GM11168 (cell line): ENCODE data around the gene SLC19A2.
"Not testable (repeated sequence)": the region's sequence is repeated elsewhere in the genome, so short reads cannot be mapped to it uniquely, and the experiment has no call there.

Source experiments
- in situ Hi-C: fragments of 300-500 bp; cut with MboI; formaldehyde crosslinking; loops from one replicate; pipeline ENCODE4 v1.12.0; 2022; ENCODE audit warnings: low sequenced_read_pairs; ENCODE audit not compliant: unreplicated experiment

SLC19A2 gene, protein sequence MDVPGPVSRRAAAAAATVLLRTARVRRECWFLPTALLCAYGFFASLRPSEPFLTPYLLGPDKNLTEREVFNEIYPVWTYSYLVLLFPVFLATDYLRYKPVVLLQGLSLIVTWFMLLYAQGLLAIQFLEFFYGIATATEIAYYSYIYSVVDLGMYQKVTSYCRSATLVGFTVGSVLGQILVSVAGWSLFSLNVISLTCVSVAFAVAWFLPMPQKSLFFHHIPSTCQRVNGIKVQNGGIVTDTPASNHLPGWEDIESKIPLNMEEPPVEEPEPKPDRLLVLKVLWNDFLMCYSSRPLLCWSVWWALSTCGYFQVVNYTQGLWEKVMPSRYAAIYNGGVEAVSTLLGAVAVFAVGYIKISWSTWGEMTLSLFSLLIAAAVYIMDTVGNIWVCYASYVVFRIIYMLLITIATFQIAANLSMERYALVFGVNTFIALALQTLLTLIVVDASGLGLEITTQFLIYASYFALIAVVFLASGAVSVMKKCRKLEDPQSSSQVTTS

DNA sequence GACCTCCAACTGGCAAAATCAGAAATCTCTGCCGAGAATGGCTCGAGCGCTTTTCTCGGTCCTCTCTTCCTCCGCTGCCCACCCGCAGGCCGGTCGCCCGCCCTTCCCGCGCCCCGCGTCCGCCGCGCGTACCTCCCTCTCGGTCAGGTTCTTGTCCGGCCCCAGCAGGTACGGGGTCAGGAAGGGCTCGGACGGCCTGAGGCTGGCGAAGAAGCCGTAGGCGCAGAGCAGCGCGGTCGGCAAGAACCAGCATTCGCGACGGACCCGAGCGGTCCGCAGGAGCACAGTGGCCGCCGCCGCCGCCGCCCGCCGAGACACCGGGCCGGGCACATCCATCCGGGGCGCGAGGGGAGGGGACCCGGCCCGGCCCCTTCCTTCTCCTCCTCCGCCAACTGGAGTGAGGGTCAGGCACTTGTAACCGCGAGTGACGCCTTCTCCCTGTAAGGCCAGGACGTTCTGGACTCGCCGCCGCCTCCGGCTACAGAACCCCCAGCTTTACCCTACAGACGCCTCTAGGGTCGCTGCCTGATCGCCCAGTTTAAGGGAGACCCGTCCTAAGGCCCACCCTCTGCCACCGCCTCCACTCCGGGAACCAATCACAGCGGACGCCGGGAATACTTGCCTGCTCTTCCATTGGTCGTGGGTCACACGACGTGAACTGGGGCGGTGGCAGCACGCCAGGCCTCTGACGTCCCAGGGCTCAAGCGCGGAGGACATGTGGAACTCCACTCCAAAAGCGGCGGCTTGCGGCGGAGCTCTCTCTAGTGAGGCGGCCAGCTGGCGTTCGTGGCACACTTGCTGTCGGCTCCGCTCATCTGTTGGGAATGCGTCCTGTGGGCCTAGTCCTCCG, at the start of gene SLC19A2:
TSS of gene SLC19A2 (minus strand) at position 514 of the 850 bp plus-strand sequence. CDS start at position 336, 178 bp downstream.
- in situ Hi-C loops = loop anchor here (10.0 kb wide), 1 partner anchor 59 kb away; no protein-coding TSS in a partner anchor

DNA sequence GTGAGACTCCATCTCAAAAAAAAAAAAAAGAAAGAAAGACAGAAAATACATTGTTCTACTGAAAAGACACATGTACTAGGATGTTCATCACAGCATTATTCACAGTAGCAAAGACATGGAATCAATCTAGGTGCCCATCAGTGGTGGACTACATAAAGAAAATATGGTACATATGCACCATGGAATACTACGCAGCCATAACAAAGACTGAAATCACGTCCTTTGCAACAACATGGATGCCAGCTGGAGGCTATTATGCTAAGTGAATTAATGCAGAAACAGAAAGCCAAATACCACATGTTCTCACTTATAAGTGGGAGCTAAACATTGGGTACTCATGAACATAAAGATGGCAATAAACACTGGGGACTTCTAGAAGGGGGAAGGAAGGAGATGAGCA, 48.9 kb upstream of the SLC19A2 start:
- in situ Hi-C loops = no loop called here

DNA sequence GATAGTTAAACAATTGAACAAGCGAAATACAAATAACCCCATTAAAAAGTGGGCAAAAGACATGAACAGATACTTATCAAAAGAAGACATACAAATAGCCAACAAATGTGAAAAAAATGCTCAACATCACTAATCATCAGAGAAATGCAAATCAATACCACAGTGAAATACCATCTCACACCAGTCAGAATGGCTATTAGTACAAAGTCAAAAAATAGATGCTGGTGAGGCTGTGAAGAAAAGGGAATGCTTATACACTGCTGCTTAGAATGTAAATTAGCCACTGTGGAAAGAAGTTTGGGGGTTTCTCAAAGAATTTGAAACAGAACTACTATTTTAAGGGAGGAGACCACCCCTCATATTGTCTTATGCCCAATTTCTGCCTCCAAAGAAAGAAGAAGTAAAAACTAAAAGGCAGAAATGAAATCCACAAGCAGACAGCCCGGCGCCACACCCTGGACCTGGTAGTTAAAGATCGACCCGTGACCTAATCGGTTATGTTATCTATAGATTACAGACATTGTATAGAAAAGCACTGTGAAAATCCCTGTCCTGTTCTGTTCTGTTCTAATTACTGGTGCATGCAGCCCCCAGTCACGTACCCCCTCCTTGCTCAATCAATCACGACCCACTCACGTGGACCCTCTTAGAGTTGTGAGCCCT, 47.9 kb upstream of the SLC19A2 start:
- in situ Hi-C loops = not testable (repeated sequence)

DNA sequence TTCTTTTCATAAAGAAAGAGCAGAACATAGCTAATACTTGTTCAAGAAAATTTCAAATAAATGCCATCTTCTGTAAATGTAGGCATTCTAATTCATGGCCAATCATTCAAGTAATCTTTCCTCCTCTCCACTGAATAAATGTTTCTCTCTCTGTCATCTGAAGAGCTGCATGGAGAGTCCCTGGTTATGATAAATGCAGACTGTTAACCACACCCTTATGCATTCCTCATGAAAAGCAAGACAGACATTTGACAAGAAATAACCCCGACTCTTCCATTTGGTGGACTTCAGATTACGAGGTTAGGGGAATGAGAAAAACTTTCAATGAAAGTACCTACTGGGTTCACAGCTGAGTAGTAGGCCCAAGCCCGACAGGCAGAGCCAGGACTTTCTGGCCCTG, 44.7 kb upstream of the SLC19A2 start:
- in situ Hi-C loops = no loop called here

DNA sequence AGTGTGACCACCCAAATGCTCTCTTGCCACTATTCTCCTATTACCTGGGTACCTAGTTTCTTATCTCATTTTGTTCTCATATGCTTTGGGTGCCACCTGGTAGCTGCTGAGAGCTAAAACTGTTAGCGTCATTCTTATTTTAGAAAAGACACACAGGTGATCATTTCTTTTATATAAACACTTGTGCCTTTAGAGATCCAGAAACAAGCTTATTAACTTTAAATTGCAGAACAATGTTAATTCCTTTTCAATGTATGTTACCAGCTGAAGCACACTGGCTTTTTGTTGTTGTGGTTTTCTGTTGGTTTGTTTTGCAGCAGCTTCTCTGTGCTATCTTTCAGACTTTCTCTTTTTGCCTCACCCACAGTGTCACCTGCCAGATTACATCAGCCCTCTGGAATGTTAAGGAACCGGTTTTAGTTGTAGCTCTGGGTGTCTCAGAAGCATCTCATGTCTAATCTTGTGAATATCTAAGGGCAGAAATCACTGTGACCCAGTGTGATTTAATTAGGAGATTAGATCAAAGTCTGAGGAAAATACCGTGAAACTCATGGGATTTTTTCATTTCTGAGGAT, 43.4 kb upstream of the SLC19A2 start:
- in situ Hi-C loops = no loop called here

DNA sequence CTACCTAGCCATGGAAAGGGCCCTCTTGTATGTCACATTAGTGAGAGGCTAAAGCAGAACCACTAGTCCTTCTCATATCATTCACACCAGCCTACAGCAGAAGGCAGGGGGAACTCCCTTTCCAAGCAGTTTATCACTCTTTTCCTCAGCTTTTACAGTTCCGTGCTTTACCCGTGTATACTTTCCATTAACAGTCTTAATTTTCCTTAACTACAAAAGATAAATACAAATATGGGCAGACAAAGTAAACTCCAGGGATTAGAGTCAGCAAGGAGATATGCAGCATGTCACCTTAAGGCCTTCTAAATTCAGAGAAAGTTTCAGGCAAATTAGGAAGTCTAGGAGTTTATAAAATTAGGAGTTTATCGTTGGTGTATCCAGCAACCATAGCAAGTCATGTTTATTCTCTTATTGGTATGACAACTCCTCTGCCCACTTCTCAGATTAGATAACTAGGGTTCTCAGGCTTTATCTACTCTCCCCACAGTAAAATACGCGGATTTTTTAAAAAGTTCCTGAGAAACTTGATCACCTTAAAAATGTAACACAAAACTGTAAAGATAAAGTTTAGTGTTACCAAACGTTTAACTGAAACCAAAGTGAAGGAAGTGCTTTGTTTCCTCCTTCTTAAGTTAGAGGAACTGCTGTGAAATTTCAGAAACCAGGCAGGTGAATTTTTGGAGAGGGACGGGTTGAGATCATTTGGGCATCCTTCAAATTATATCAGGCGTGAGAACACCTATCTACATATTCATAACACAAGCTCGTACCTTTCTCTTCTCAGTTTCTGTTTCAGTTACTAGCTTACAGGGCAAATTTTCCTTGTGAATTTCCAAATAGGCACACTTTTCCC, 42.7 kb upstream of the SLC19A2 start:
- in situ Hi-C loops = no loop called here

DNA sequence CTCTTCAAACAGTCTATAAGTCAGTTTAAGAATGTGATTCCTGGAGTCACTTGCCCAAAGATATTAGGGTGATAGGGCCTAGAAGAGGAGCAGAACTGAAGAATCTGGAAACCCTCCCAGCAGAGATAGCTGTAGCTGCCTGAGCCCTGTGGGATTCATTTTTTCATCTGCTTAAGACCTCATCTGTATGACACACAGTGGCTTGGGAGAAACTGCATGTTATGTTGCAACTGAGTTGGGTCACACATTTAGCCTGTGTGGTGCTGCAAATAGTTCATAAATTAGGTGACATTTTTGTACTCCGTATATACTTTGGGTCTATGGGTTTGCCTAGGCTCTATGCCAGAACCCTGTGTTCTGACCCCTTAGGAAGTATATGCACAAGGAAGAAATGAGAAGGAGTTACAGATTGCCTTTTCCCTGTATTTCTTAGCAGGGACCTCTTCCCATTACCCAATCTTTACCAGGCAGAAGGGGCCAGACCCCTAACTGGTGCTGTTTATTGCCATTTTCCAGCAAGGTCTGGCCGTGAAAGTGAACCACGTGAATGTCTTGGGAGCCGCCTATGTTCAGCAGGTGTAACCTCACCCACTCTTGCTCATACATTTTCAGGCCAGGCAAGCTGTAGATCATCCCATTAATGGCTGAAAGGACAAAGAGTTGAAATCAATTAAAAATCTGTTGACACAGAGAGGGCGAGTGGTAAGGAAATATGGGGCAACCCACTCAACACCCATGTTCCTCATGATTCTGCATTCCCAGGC, 41.9 kb upstream of the SLC19A2 start:
- in situ Hi-C loops = no loop called here

DNA sequence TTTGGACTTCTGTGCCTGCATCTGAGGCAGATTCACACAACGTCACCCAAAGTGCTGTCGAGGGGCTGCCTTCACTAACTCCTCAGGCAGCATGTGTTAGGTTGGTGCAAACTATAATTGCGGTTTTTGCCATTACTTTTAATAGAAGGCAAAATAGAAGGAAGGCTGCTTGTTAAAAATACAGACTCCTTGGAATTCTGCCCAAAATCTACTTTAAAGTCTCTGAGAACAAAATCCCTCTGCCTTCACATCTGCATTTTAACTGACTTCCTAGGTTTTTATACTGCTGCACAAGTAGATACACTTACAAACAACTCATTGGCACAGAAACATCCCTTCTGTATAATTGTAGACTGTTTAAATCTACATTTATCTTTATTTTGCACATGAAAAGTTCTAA, 41.3 kb upstream of the SLC19A2 start:
- in situ Hi-C loops = no loop called here

DNA sequence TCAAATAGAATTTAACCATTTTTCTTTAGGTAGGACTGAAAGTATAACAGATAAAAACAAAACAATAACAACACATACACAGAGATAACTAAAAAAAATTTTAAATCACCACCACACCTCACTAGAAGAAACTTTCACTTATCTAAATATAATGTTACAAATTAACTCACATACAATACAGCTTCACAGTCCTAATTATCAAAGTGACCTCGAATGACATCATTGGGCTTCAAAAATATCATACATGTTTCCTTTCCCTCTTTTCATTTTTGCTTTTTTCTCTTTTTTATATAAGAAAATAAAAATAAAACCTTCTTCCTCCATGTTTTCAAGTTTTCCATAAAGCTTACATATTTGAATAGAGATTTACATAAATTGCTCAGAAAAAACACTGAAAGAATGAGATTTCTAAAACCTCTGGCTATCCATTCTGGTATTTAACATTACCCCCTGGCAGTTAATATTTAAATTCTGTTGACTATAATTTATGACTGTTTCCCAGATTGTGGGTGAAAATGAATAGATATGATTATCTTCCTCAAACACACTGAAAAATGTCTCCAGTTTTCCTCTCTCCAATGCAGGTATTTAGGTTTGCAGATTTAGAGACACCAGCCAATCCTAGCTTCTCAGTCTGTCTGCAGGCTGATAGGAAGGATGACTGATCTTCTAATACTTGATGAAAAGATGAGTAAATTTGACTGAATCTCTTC, 40.5 kb upstream of the SLC19A2 start:
- in situ Hi-C loops = no loop called here

DNA sequence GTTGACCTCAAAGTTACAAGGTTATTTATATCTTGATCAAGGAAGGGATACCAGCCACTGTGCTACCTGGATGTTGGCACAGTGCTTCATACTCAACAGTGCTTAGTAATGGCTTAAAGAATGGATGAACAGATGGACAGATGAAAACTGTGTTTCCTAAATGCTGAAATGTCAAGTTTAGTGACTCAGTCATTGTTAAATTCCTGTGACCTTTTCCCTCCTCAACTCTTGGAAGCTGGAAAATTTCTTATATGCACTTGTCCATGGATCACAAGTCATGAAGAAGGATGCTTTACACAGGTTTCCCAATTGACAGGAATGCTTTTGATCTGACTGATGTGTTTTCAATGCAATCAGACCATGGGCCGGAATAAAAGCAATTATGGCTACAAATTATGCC, 39.6 kb upstream of the SLC19A2 start:
- in situ Hi-C loops = no loop called here

DNA sequence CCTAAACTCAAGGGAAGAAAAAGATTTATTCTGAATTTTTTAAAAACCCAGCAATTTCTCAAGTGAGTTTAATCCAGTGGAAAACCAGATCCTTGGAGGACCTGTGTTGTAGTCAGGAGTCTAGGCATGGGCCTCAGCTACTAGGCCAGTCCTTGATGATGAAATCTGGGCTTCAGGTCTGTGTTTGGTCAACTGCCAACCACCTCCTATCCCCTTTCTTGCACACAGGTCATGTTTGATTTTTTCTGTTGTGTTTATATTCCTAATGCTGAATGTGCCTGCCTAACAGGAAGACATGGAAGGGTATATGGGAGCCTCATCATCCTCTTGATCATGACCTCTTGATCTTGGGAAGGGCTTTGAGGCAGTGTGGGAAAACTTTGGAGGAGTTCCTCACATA, 38.2 kb upstream of the SLC19A2 start:
- in situ Hi-C loops = no loop called here

DNA sequence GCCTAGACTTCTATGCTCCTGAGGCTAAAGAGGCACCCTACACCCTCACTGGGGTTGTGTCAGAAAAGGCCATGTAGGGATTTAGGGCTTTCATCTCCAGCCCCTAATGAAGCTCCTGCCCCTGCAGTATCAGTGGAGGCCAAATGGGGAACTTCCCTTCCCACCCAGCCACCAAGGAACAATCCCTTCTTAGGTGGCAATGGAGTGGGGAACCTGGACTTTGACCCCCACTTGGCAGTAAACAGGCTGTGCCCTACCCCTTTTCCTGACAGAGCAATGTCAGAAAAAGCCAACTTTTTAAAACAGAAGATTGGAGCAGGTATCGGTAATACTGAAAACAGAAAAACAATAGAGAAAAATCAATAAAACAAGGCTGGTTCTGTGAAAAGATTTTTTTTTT, 35.5 kb upstream of the SLC19A2 start:
- in situ Hi-C loops = no loop called here

DNA sequence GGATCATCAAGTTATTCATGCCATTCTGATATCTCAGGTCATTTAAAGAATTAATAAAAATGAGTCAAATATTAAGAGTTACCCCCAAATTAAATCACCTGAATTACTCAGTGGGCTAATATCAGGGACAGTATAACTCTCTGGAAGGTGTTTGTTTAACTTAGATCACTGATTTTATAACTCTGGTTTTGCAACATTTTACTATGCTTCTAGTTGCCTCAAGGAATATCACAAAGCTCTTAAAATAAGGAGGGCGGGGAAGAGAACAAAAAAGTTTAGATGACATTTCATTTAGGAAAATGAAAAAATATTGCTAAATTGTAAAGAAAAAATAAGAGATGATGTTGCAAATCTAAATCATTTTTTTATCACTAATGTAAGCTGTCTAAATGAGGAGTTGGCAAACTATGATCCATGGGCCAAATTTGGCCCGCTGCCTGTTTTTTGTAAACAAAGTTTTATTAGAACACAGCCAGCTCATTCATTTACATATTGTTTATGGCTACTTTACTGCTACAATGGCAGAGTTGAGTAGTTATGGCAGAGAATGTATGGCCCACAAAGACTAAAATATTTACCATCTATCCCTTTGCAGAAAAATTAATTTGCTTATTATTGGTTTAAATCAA, 31.9 kb upstream of the SLC19A2 start:
- in situ Hi-C loops = no loop called here

DNA sequence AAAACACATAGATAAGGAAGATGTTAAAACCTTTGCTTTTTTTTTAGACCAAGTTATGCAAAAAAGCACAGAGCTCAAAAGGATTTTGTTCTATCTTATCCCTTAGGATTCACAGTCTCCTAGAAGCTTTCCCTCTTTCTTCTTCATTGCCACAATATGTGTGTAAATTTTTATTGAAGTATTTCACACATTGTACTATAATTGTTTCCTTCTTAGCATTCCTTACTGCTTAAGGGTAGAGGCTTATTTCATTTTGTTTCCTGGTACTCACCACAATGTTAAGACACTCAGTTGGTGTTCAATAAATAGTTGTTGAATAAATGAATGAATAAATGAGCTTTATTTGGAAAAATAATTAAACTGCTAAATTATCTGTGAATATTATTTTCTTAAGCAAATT, 29.9 kb upstream of the SLC19A2 start:
- in situ Hi-C loops = no loop called here

DNA sequence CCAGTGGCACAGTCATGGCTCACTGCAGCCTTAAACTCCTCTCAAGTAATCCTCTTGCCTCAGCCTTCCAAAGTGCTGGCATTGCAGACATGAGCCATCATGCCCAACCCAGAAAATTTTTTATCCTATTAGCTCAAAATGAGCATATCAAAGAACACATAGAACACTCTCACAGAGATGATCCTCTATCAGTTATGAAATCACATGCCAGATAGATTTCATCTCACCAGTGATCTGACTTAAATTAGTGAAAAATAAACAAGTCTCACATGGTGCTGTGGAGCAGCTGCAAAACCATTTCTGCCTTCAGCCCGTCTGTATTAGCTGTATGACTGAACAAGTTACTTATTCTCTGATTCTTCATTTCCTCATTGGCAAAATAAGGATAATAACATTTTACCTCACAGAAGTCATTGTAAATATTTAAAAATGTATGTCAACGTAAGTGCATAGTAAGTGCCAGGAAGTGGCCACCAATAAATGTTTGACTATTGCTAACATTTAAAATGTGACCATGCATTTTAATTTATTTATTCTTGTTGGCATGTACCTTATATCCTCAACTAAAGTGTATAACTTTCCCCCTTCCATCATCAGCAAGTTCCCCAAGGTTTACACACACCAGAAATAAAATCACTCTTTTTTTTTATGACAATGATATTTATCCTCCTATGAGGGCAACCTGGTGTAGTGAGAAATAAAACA, 29.0 kb upstream of the SLC19A2 start:
- in situ Hi-C loops = no loop called here

DNA sequence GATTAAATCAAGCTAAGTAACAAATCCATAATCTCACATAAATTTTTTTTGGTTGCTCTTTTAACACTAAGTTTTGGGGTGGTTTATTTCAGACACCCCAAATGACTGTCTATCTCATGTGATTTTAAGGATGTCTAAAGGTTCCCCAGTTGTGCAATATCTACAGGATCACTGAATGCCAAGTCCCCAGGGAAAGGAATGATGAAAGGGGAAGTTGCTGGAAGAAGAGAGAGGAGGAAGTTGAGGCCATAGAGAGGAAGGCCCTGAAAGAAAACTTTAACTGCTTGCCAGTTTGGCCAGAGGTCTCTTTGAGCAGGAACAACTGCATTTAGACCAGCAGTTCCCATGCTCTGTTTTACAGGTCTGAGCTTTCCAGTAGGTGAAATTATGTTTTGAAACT, 27.5 kb upstream of the SLC19A2 start:
- in situ Hi-C loops = no loop called here
